Common myeloid progenitor, CD34-positive (primary cell): Measurements from ENCODE around the gene CHCHD6.

Experiments used
- CTCF ChIA-PET: fragments of 350-600 bp; sonication (Branson Sonifier 250); formaldehyde crosslinking; loops from one replicate; lab custom pipeline; 2021; ENCODE audit warnings: antibody characterized with exemption; lab: Charles Lee
- POLR2A ChIA-PET: fragments of 350-600 bp; sonication (Branson Sonifier 250); formaldehyde crosslinking; loops from one replicate; lab custom pipeline; 2021; ENCODE audit warnings: antibody characterized with exemption; lab: Charles Lee
- DNase-seq, 3 donors: peaks; one replicate each; pipeline versions ENCODE4 v3.0.0 to v3.0.0-alpha.2; 2013
- H3K27ac ChIP-seq, 2 experiments: 1 replicate in 1 of 2; 2 replicates in 1 of 2; pipeline ENCODE4 v1.7.0; 2013; ENCODE audit warnings: inconsistent platforms in 2 of 2, low read length in 2 of 2, mild to moderate bottlenecking in 2 of 2, low read depth in 1 of 2, moderate library complexity in 1 of 2; ENCODE audit not compliant: severe bottlenecking in 2 of 2, insufficient read depth in 1 of 2, poor library complexity in 1 of 2
- H3K27me3 ChIP-seq, 5 experiments: replicated peaks in 2 of 5; 1 replicate in 3 of 5; 2 replicates in 2 of 5; pipeline versions ENCODE4 v1.6.1 to v1.7.0; 2013; ENCODE audit warnings: low read length in 4 of 5, mild to moderate bottlenecking in 2 of 5, moderate library complexity in 2 of 5, inconsistent platforms in 1 of 5; ENCODE audit not compliant: insufficient read depth in 5 of 5, control insufficient read depth in 4 of 5
- H3K36me3 ChIP-seq, 4 experiments: 1 replicate in 2 of 4; 2 replicates in 2 of 4; pipeline versions ENCODE4 v1.6.1 to v1.7.0; 2013; ENCODE audit warnings: low read length in 3 of 4, control low read depth in 1 of 4, mild to moderate bottlenecking in 1 of 4; ENCODE audit not compliant: control insufficient read depth in 4 of 4, insufficient read depth in 4 of 4
- H3K4me1 ChIP-seq, 4 experiments: 1 replicate in 3 of 4; 2 replicates in 1 of 4; pipeline versions ENCODE4 v1.6.1 to v1.7.1; 2013; ENCODE audit warnings: low read length in 3 of 4, mild to moderate bottlenecking in 3 of 4, control low read depth in 1 of 4, inconsistent platforms in 1 of 4, moderate library complexity in 1 of 4; ENCODE audit not compliant: control insufficient read depth in 4 of 4, insufficient read depth in 4 of 4; ENCODE audit errors: control extremely low read depth in 1 of 4
- H3K4me3 ChIP-seq, 7 experiments: 1 replicate in 4 of 7; 2 replicates in 3 of 7; pipeline versions ENCODE4 v1.5.1 to v1.7.0; 2013; ENCODE audit warnings: mild to moderate bottlenecking in 7 of 7, low read length in 6 of 7, moderate library complexity in 6 of 7, inconsistent platforms in 2 of 7, low read depth in 2 of 7, control low read depth in 1 of 7; ENCODE audit not compliant: insufficient read depth in 4 of 7, control insufficient read depth in 1 of 7; ENCODE audit errors: extremely low read depth in 1 of 7
- H3K9me3 ChIP-seq, 5 experiments: 1 replicate in 4 of 5; 2 replicates in 1 of 5; pipeline versions ENCODE4 v1.6.1 to v1.7.1; 2013; ENCODE audit warnings: low read length in 4 of 5, mild to moderate bottlenecking in 2 of 5, inconsistent platforms in 1 of 5, low read depth in 1 of 5, moderate library complexity in 1 of 5; ENCODE audit not compliant: control insufficient read depth in 4 of 5, insufficient read depth in 2 of 5; ENCODE audit errors: control extremely low read depth in 1 of 5
- WGBS: methylation state at CpG from one replicate; pipeline ENCODE4 v1.1.5; 2013; ENCODE audit not compliant: insufficient coverage; 5-methylcytosine and 5-hydroxymethylcytosine counted together

CHCHD6 gene

DNA sequence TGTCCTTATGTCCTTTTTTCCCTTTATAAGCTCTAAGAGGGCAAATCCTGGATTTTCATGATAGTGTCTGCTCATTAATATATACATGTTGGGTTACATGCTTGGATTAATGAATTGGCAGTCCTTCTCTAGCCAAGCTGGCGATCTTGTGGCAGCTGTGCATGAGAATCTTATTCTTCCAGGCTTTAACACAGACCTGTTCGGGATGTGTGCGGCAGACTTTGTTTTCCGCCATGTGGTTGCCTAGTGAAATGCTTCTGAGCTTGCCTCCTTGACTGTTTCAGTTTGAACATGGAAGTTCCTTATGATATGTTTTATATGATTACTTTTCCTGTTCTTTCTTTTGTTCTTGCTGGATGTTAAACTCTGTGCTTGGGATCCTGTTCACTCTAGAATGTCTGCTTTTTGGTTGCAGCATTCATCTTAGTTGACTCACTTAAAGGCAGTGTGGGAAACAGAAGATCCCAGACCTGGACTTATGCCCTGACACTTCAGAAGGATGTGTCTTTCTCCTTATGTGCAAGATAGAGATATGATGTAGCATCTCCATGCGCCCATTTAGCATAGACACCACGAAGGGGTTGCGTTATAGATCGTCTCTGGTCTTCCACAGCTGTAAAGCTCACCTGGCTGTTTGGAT, 7.2 kb downstream of the CHCHD6 start:
- Histone ChIP-seq H3K36me3 (peaks cover 0 to 3% (median 0%) of the 10 kb centered on the region in 4 experiments), H3K9me3 (peaks cover 0 to 3% (median 0%) of the 10 kb centered on the region in 5 experiments), H3K27me3 (no peaks in the 10 kb centered on the region), H3K27ac (no peak overlapping the region), H3K4me1 (no peaks in the 10 kb centered on the region), H3K4me3 (no peak overlapping the region)
- WGBS = 98% methylated on average over 8 of the region's 8 CpGs
- ChIA-PET POLR2A (no interaction called here), CTCF (no interaction called here)
- DNase-seq = no peak

DNA sequence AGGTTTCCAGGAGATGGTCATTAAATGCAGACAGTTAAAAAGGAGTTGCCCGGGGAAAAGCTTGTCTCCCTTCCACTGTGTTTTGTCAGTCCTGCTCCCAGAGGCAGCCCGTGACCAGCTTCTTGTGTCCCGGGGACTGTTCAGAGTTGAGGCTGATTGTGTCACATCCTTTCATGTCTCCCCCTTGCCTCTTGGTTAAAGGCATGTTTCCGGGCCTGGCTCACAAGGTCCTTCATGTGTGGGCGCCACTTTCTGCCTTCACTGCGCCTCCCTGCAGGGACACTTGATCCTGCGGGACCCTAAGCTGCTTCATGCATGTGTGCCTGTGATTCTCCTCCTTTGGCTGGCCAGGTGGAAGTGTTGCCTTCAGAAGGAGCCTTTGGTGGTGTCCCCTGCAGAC, 9.2 kb downstream of the CHCHD6 start:
- no peak for DNase-seq
- no peak overlapping the region for H3K27ac ChIP-seq
- H3K4me3 ChIP-seq = no peak overlapping the region
- H3K4me1 ChIP-seq = no peaks in the 10 kb centered on the region
- peaks cover 0 to under 1% (median 0%) of the 10 kb centered on the region in 4 experiments for H3K36me3 ChIP-seq
- WGBS = 97% methylated on average over 7 of the region's 7 CpGs
- CTCF ChIA-PET = interaction anchor here (0.8 to 1.2 kb wide), 2 partner anchors 8 to 33 kb away, joined by 3 read pairs; no protein-coding TSS in a partner anchor
- H3K9me3 ChIP-seq = peaks cover 0 to 3% (median 0%) of the 10 kb centered on the region in 5 experiments
- H3K27me3 ChIP-seq = no peaks in the 10 kb centered on the region
- POLR2A ChIA-PET = no interaction called here

DNA sequence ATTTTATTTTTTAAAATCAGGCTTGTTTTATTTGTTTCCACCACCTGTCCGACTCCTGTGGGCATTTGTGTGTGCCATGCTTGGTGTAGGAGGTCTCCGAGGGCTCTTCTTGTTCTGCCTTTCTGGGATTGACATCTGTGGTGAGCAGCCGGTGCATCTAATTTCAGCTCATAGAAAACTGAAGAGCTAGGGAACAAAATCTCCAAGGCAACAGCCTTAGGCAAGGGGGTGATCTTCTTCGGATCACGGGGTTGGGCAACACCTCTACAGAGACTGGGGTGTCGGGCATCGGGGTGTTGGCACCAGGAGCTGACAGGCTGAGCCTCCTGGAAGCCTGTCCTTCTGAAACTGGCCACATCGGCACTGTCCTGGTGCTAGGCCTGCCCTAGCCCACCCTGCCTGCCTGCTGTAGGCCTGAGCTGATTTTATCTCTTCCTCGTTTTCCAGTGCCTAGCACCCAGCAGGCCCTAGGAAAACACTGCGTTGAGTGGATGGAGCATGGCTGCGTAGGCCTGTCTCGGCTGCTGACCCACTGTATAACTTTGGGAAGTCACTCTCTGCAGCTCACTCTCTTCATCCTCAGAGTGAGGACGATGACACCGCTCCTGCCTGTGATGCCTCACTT, 10.3 kb downstream of the CHCHD6 start:
- H3K36me3 ChIP-seq = no peaks in the 10 kb centered on the region
- no peak overlapping the region for H3K4me3 ChIP-seq
- H3K9me3 ChIP-seq = peaks cover 0 to 2% (median 0%) of the 10 kb centered on the region in 5 experiments
- 95% methylated on average over 14 of the region's 14 CpGs for WGBS
- no peaks in the 10 kb centered on the region for H3K4me1 ChIP-seq
- H3K27me3 ChIP-seq = no peaks in the 10 kb centered on the region
- ChIA-PET POLR2A (interaction anchor here (0.6 kb wide), 1 partner anchor 1864 kb away, joined by 3 read pairs; no protein-coding TSS in a partner anchor), CTCF (interaction anchor here (1.2 kb wide), 2 partner anchors 8 to 34 kb away, joined by 3 read pairs; no protein-coding TSS in a partner anchor)
- DNase-seq = no peak
- no peak overlapping the region for H3K27ac ChIP-seq

DNA sequence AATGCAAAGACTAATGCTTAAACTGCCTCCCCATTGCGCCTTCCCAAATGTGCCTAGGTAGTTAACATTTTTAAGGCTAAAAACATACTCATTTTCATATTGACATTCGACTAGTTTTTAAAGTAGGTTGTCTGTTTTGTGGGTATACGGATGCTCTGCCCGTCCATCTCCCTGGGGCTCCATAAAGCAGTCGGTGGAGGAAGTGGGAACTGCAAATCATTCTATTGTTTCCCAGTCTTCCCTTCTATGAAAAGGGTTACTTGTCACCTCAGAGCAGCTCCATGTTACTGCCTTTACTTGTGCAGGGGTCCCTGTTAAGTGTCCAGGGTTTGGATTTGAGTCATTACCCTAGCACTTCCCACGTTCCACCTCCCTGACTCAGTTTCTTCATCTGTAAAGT, 10.9 kb downstream of the CHCHD6 start:
- ChIA-PET CTCF (interaction anchor here (1.2 kb wide), 1 partner anchor 9 kb away, joined by 3 read pairs; no protein-coding TSS in a partner anchor), POLR2A (interaction anchor here (0.6 kb wide), 1 partner anchor 1864 kb away, joined by 3 read pairs; no protein-coding TSS in a partner anchor)
- H3K4me3 ChIP-seq = no peak overlapping the region
- no peak for DNase-seq
- WGBS = 96% methylated on average over 5 of the region's 6 CpGs
- no peaks in the 10 kb centered on the region for H3K4me1 ChIP-seq
- H3K9me3 ChIP-seq = no peaks in the 10 kb centered on the region
- H3K27me3 ChIP-seq = no peaks in the 10 kb centered on the region
- H3K36me3 ChIP-seq = no peaks in the 10 kb centered on the region
- no peak overlapping the region for H3K27ac ChIP-seq

DNA sequence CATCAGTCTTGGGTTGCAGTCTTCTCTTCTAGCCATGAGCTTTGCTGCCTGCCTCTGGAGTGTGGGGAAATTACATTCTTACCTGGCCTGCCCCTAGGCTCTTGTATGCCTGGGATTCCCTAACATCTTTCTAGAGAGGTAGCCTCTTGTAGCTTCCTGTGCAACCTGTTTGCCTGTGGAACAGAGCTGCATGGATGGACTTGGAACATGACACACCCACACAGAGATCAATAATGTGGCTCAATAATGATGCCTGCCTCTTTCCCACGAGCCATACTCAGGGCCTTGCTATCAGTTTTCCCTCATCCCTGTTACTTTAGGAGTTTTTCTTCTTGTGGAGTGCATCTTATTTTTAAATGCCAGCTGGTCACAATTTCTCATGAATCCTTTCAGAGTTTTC, 11.4 kb downstream of the CHCHD6 start:
- Histone ChIP-seq H3K27ac (no peak overlapping the region), H3K4me3 (no peak overlapping the region), H3K36me3 (no peaks in the 10 kb centered on the region), H3K27me3 (no peaks in the 10 kb centered on the region), H3K4me1 (no peaks in the 10 kb centered on the region), H3K9me3 (no peaks in the 10 kb centered on the region)
- DNase-seq = no peak
- WGBS = 90% methylated on average over 1 of the region's 1 CpG
- ChIA-PET CTCF (no interaction called here), POLR2A (no interaction called here)

DNA sequence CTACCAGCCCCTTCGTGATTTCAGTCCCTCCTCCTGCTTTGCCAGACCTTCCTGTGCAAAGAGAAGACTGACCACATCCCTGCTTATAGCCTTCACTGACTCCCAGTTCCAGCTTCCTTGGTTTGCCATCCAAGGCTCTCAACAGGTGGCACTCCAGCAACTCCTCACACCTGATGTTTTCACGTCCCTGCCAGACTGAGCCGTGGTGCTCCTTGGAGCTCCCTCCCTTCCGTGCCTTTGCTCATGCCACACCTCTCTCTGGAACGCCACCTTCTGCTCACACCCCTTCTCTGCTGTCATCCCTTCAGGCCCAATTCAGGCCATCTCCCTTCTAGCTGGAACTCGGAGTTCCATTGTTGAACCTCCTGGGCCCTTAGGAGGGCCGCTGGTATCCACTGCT, 12.0 kb downstream of the CHCHD6 start:
- WGBS = 100% methylated on average over 6 of the region's 7 CpGs
- Histone ChIP-seq H3K4me3 (no peak overlapping the region), H3K36me3 (no peaks in the 10 kb centered on the region), H3K9me3 (no peaks in the 10 kb centered on the region), H3K4me1 (no peaks in the 10 kb centered on the region), H3K27me3 (no peaks in the 10 kb centered on the region), H3K27ac (no peak overlapping the region)
- POLR2A ChIA-PET = no interaction called here
- DNase-seq = no peak
- CTCF ChIA-PET = interaction anchor here (1.0 kb wide), 1 partner anchor 45 kb away, joined by 3 read pairs; no protein-coding TSS in a partner anchor
